ENCODE measurements around the gene CDH1. TPM values are rescaled to one million over a fixed set of nuclear protein-coding genes. Genes with fewer than 3 reads are reported as not detected.
A peak's percentile ranks its signal among the peaks of the same experiment; 100 is the strongest.

Gene CDH1
- total RNA-seq, 2 donors from 2014 or later: 118 to 123 TPM

DNA sequence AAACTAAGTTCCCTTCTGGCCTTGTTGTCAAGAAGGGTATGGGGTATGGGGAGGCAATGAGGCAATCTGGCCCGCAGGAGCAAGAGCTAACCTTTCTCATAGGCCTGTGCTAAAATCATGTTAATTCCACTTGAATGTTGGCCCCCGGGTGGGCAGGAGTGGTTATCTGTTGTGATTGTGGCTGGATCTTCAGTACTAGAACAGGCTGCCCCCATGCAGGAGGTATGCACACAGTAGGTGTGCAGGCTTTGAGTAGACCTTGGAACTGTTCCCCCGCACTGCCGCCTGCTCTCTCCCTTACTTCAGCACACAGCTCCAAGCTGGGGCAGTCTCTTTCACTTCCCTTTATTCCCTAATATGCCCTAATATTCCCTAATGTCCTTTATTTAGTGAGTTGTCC, 53.9 kb downstream of the CDH1 start:
- peak; percentile 62 for DNase-seq

DNA sequence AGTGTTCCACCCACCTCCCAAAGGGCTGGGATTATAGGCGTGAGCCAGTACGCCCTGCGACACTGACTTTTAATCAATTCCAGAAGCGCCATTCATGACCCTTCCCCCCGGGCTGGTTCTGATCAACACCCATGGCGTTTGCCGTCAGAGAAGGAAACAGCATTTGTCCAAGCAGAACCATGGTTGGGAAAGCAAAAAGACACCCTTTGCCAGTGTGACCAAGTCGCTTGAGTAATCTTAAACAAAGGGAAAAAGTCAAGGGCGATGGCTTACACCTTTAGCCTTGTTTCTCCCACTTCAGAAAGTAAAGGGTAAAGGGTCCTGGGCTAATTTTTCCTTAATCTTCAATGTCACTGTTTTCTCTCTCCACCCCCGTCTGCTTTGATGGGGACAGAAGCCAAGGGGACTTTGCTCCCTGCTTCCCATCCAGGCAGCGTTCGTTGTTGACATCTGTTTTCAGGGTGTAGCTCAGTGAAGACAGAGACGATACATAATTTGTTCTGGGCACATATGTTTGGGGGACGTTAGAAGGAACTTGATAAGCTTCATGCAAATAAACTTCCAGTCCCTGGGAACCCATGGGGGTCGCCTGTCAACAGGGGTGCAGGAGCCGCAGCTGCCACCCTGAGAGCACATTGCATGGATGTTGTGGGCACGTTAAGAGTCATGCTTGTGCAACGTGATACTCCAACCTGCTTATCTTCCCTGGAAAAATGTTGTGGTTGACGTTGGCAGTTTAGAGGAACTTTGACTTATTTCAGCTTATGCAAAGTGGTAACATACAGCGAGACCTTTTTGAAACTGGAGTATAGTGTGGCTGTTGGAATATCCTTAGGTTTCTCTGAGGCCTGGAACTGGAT, 55.6 kb downstream of the CDH1 start:
- H3K9ac ChIP-seq (ENCODE audit: extremely low read depth, low read length, poor library complexity, severe bottlenecking): no peak overlapping the region
- H3K9me3 ChIP-seq (ENCODE audit: control insufficient read depth, low read length): no peaks in the 10 kb centered on the region
- WGBS, 2 experiments (ENCODE audit: insufficient coverage in 1 of 2, insufficient read length in 1 of 2): 88 to 93% methylated on average over 15 to 20 of the region's 20 CpGs
- H3K36me3 Mint-ChIP-seq (ENCODE audit: low read depth): peaks cover 6% of the 10 kb centered on the region
- peaks cover 19% of the 10 kb centered on the region for H3K4me1 Mint-ChIP-seq
- no peaks in the 10 kb centered on the region for H3K9me3 Mint-ChIP-seq
- H3K4me3 Mint-ChIP-seq: no peak overlapping the region
- peaks cover 5% of the 10 kb centered on the region for H3K4me1 ChIP-seq (ENCODE audit: control insufficient read depth, insufficient read depth, low read length)
- no peaks in the 10 kb centered on the region for H3K36me3 ChIP-seq (ENCODE audit: control insufficient read depth, insufficient read depth, low read length)
- no peak for DNase-seq
- no peak for TF ChIP-seq CTCF (conservative IDR thresholded peaks at IDR 0.05)
- H3K27me3 Mint-ChIP-seq (ENCODE audit: insufficient read depth): no peaks in the 10 kb centered on the region
- H3K27ac ChIP-seq (ENCODE audit: low read depth, low read length): no peak overlapping the region
- H3K27ac Mint-ChIP-seq: no peak overlapping the region
- no peaks in the 10 kb centered on the region for H3K27me3 ChIP-seq (ENCODE audit: control insufficient read depth, insufficient read depth, low read length, poor library complexity, severe bottlenecking)
- H3K4me3 ChIP-seq (ENCODE audit: low read length): no peak overlapping the region

More for the DNA sequence above, 53.9 kb downstream of the CDH1 start:
- Mint-ChIP-seq H3K9me3 (no peaks in the 10 kb centered on the region), H3K4me1 (peaks cover 19% of the 10 kb centered on the region), H3K27ac (peak overlapping the region; percentile 82), H3K27me3 (ENCODE audit: insufficient read depth) (no peaks in the 10 kb centered on the region), H3K36me3 (ENCODE audit: low read depth) (peaks cover 11% of the 10 kb centered on the region), H3K4me3 (no peak overlapping the region)
- Histone ChIP-seq H3K36me3 (ENCODE audit: control insufficient read depth, insufficient read depth, low read length) (no peaks in the 10 kb centered on the region), H3K27ac (ENCODE audit: low read depth, low read length) (no peak overlapping the region), H3K27me3 (ENCODE audit: control insufficient read depth, insufficient read depth, low read length, poor library complexity, severe bottlenecking) (no peaks in the 10 kb centered on the region), H3K4me1 (ENCODE audit: control insufficient read depth, insufficient read depth, low read length) (peaks cover 5% of the 10 kb centered on the region), H3K9me3 (ENCODE audit: control insufficient read depth, low read length) (no peaks in the 10 kb centered on the region), H3K4me3 (ENCODE audit: low read length) (no peak overlapping the region), H3K9ac (ENCODE audit: extremely low read depth, low read length, poor library complexity, severe bottlenecking) (no peak overlapping the region)
- TF ChIP-seq CTCF (conservative IDR thresholded peaks at IDR 0.05): no peak
- WGBS, 2 experiments (ENCODE audit: insufficient coverage in 1 of 2, insufficient read length in 1 of 2): 72 to 85% methylated on average over 3 to 4 of the region's 4 CpGs

DNA sequence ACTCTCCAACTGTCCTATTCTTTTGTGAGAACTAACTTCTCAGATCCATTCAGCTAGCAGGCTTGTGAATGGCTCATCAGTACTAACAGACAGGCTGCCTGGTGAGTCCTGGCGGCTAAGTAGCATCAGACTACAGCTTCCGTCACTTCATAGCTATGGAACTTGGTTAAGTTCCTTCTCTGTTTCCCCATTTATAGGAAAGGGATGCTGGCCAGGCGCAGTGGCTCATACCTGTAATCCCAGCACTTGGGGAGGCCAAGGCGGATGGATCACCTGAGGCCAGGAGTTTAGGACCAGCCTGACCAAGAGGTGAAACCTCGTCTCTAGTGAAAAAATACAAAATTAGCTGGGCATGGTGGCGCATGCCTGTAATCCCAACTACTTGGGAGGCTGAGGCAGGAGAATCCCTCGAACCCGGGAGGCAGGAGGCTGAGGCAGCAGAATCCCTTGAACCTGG, 56.3 kb downstream of the CDH1 start:
- no peaks in the 10 kb centered on the region for H3K27me3 Mint-ChIP-seq (ENCODE audit: insufficient read depth)
- TF ChIP-seq CTCF (conservative IDR thresholded peaks at IDR 0.05): no peak
- no peak for DNase-seq
- H3K36me3 Mint-ChIP-seq (ENCODE audit: low read depth): peaks cover 3% of the 10 kb centered on the region
- Histone ChIP-seq H3K36me3 (ENCODE audit: control insufficient read depth, insufficient read depth, low read length) (no peaks in the 10 kb centered on the region), H3K9ac (ENCODE audit: extremely low read depth, low read length, poor library complexity, severe bottlenecking) (no peak overlapping the region), H3K27ac (ENCODE audit: low read depth, low read length) (no peak overlapping the region), H3K4me1 (ENCODE audit: control insufficient read depth, insufficient read depth, low read length) (peaks cover 5% of the 10 kb centered on the region), H3K9me3 (ENCODE audit: control insufficient read depth, low read length) (no peaks in the 10 kb centered on the region), H3K4me3 (ENCODE audit: low read length) (no peak overlapping the region), H3K27me3 (ENCODE audit: control insufficient read depth, insufficient read depth, low read length, poor library complexity, severe bottlenecking) (no peaks in the 10 kb centered on the region)
- WGBS, 2 experiments (ENCODE audit: insufficient coverage in 1 of 2, insufficient read length in 1 of 2): 90 to 93% methylated on average over 7 to 8 of the region's 8 CpGs
- H3K4me1 Mint-ChIP-seq: peaks cover 22% of the 10 kb centered on the region
- H3K4me3 Mint-ChIP-seq: no peak overlapping the region
- no peak overlapping the region for H3K27ac Mint-ChIP-seq
- H3K9me3 Mint-ChIP-seq: no peaks in the 10 kb centered on the region

Data from endodermal cell (in vitro differentiated cells).